Spleen (tissue), 11 donors: Measurements from ENCODE around the gene CDK19. TPM values are rescaled to one million over a fixed set of nuclear protein-coding genes. Genes with fewer than 3 reads are reported as not detected.

Source experiments
- DNase-seq: peaks from one replicate; pipeline ENCODE4 v3.0.0-alpha.2; 2020
- H3K27ac ChIP-seq, 8 donors: fragments of 200-600 bp; sonication (generic) in 7 of 8; 1 replicate in 4 of 8; 2 replicates in 4 of 8; pipeline versions ENCODE4 v1.5.0 to v1.8.0; 2016 to 2021; ENCODE audit warnings: inconsistent platforms in 4 of 8, mild to moderate bottlenecking in 4 of 8, moderate library complexity in 1 of 8
- H3K27me3 ChIP-seq, 7 donors: fragments of 200-600 bp; sonication (generic) in 6 of 7; replicated peaks in 1 of 7; 1 replicate in 4 of 7; 2 replicates in 3 of 7; pipeline versions ENCODE4 v1.5.0 to v1.8.0; 2016 to 2021; ENCODE audit warnings: inconsistent platforms in 3 of 7, mild to moderate bottlenecking in 1 of 7
- H3K36me3 ChIP-seq, 6 donors: fragments of 200-600 bp; sonication (generic) in 5 of 6; 1 replicate in 4 of 6; 2 replicates in 2 of 6; pipeline versions ENCODE4 v1.5.0 to v1.8.0; 2016 to 2021; ENCODE audit warnings: inconsistent platforms in 2 of 6
- H3K4me1 ChIP-seq, 6 donors: fragments of 200-600 bp; sonication (generic) in 5 of 6; 1 replicate in 3 of 6; 2 replicates in 3 of 6; pipeline versions ENCODE4 v1.5.0 to v1.8.0; 2016 to 2021; ENCODE audit warnings: inconsistent platforms in 3 of 6
- H3K4me3 ChIP-seq, 8 donors: fragments of 200-600 bp; sonication (generic) in 7 of 8; 1 replicate in 4 of 8; 2 replicates in 4 of 8; pipeline versions ENCODE4 v1.5.0 to v1.8.0; 2016 to 2021; ENCODE audit warnings: inconsistent platforms in 4 of 8, mild to moderate bottlenecking in 4 of 8, moderate library complexity in 2 of 8
- H3K9me3 ChIP-seq, 8 donors: fragments of 200-600 bp; sonication (generic) in 7 of 8; 1 replicate in 4 of 8; 2 replicates in 4 of 8; pipeline versions ENCODE4 v1.5.0 to v1.8.0; 2016 to 2021; ENCODE audit warnings: inconsistent platforms in 4 of 8
- CTCF ChIP-seq, 11 experiments: fragments of 200-600 bp in 7 of 11; fragments of 450-650 bp in 4 of 11; sonication (generic) in 4 of 11; IDR thresholded peaks in 8 of 11; conservative IDR thresholded peaks in 3 of 11; 1 replicate in 7 of 11; 2 replicates in 4 of 11; pipeline versions ENCODE4 v1.4.0 to v1.8.0; 2016 to 2021; ENCODE audit warnings: antibody characterized with exemption in 11 of 11, inconsistent platforms in 4 of 11, mild to moderate bottlenecking in 1 of 11
- POLR2A ChIP-seq, 3 donors: fragments of 450-650 bp; IDR thresholded peaks; one replicate each; pipeline ENCODE4 v1.5.1; 2017; ENCODE audit warnings: antibody characterized with exemption in 3 of 3, mild to moderate bottlenecking in 1 of 3
- POLR2AphosphoS5 ChIP-seq, 3 donors: sonication (generic); formaldehyde crosslinking; IDR thresholded peaks; one replicate each; pipeline ENCODE4 v1.5.1; 2017; ENCODE audit warnings: antibody characterized with exemption in 3 of 3
- WGBS, 5 donors: extraction: QIAGEN DNeasy Blood & Tissue Kit in 3 of 5; methylation state at CpG; one replicate each; pipeline versions ENCODE4 v1.1.5 to v1.1.7; 2013 to 2018; 5-methylcytosine and 5-hydroxymethylcytosine counted together
- intact Hi-C: fragments of 100-400 bp; cut with DNase I; formaldehyde crosslinking; loops from one replicate; pipeline ENCODE4 v1.15.0; 2023; ENCODE audit warnings: low total_unique reads
- polyA plus RNA-seq, 3 donors: library from polyadenylated mRNA; stranded (reverse); fragments of 200-250 nt; gene quantifications; one replicate each; pipeline ENCODE4 v1.2.1, GENCODE V29; 2013
- total RNA-seq, 7 donors: library from RNA; depleted of rRNA in 3 of 7; stranded (reverse); fragments of >200 nt in 3 of 7; fragmentation: NEBNext Ultra II Directional in 4 of 7; extraction: Animal tissue kit (Norgen Biotek cat#: 25700) in 4 of 7; gene quantifications; one replicate each; pipeline versions ENCODE4 v1.1.0 to v1.2.1, GENCODE V29; 2016 to 2021
- donor health status: healthy with polysubstance abuse.
- donor health status: DM: no; HTN: no; CAD: no; lungs with moderate emphysema.
- donor health status: DM: no; HTN: no; CAD: no.
- donor health status: Bipolar disorder and iron deficiency.
- donor health status: healthy.
- donor health status: DM: no; HTN: no; CAD: no.
- donor health status: DM: yes; HTN: yes; CAD: no.

Gene CDK19
- total and polyA plus RNA-seq, 10 donors = 7.9 to 29.8 (median 21.7) TPM

- intact Hi-C loops = no loop called here
- TF ChIP-seq CTCF (IDR thresholded peaks at IDR 0.05 in 8 of 11, conservative IDR thresholded peaks at IDR 0.05 in 3 of 11) = no peak
- no peak for TF ChIP-seq POLR2AphosphoS5 (IDR thresholded peaks at IDR 0.05)
- no peak for TF ChIP-seq POLR2A (IDR thresholded peaks at IDR 0.05)
- H3K27me3 ChIP-seq = no peaks in the 10 kb centered on the region
- no peak for DNase-seq
- H3K4me3 ChIP-seq = no peak overlapping the region
- H3K36me3 ChIP-seq = no peaks in the 10 kb centered on the region
- H3K4me1 ChIP-seq = peaks cover 0 to 38% (median 7%) of the 10 kb centered on the region in 6 donors
- peak overlapping the region in 1 of 8 donors; percentile 26 for H3K27ac ChIP-seq
- no peaks in the 10 kb centered on the region for H3K9me3 ChIP-seq
Observed at GRCh38 chr6:110822249-110822648, 7.0 kb upstream of the CDK19 start.

- DNase-seq = no peak
- no peaks in the 10 kb centered on the region for H3K36me3 ChIP-seq
- peak overlapping the region in 7 of 8 donors; percentile 92 to 99 (median 98) for H3K27ac ChIP-seq
- intact Hi-C loops = loop anchor here (1.0 to 10.0 kb wide), 3 partner anchors 60 to 138 kb away; partner anchors contain the start of gene GTF3C6
- WGBS, 5 donors = 26 to 49% (median 35%) methylated on average over 4 of the region's 4 CpGs
- TF ChIP-seq POLR2AphosphoS5 (IDR thresholded peaks at IDR 0.05) = no peak
- TF ChIP-seq CTCF (IDR thresholded peaks at IDR 0.05 in 8 of 11, conservative IDR thresholded peaks at IDR 0.05 in 3 of 11) = no peak
- TF ChIP-seq POLR2A (IDR thresholded peaks at IDR 0.05) = no peak
- peaks cover 15 to 52% (median 28%) of the 10 kb centered on the region in 6 donors for H3K4me1 ChIP-seq
- no peaks in the 10 kb centered on the region for H3K9me3 ChIP-seq
- H3K27me3 ChIP-seq = no peaks in the 10 kb centered on the region
- H3K4me3 ChIP-seq = peak overlapping the region in 3 of 8 donors; percentile 85 to 95 (median 93)
Observed at GRCh38 chr6:110816677-110817076, 1.4 kb upstream of the CDK19 start.

GRCh38 chr6:110815015-110815410, 256 bp downstream of the CDK19 start:
- TF ChIP-seq CTCF (IDR thresholded peaks at IDR 0.05 in 8 of 11, conservative IDR thresholded peaks at IDR 0.05 in 3 of 11) = no peak
- TF ChIP-seq POLR2A (IDR thresholded peaks at IDR 0.05) = peak in 1 of 3 donors; percentile 88
- intact Hi-C loops = loop anchor here (10.0 kb wide), 2 partner anchors 130 to 140 kb away; partner anchors contain the start of gene GTF3C6
- DNase-seq = no peak
- H3K27ac ChIP-seq = peak overlapping the region; percentile 92 to 99 (median 98)
- no peaks in the 10 kb centered on the region for H3K27me3 ChIP-seq
- peak overlapping the region; percentile 72 to 95 (median 84) for H3K4me3 ChIP-seq
- no peaks in the 10 kb centered on the region for H3K36me3 ChIP-seq
- H3K4me1 ChIP-seq = peaks cover 15 to 55% (median 37%) of the 10 kb centered on the region in 6 donors
- H3K9me3 ChIP-seq = no peaks in the 10 kb centered on the region
- WGBS, 5 donors = 0 to 1% (median 0%) methylated on average over 34 to 49 of the region's 49 CpGs

GRCh38 chr6:110814102-110815014, 911 bp downstream of the CDK19 start:
- peaks cover 15 to 62% (median 37%) of the 10 kb centered on the region in 6 donors for H3K4me1 ChIP-seq
- no peaks in the 10 kb centered on the region for H3K36me3 ChIP-seq
- H3K27ac ChIP-seq = peak overlapping the region; percentile 92 to 99 (median 98)
- DNase-seq = peak; percentile 95
- no peaks in the 10 kb centered on the region for H3K9me3 ChIP-seq
- peak; percentile 41 to 88 (median 81) for TF ChIP-seq POLR2AphosphoS5 (IDR thresholded peaks at IDR 0.05)
- TF ChIP-seq CTCF (IDR thresholded peaks at IDR 0.05 in 8 of 11, conservative IDR thresholded peaks at IDR 0.05 in 3 of 11) = no peak
- intact Hi-C loops = loop anchor here (10.0 kb wide), 2 partner anchors 130 to 140 kb away; partner anchors contain the start of gene GTF3C6
- no peaks in the 10 kb centered on the region for H3K27me3 ChIP-seq
- peak overlapping the region; percentile 72 to 95 (median 84) for H3K4me3 ChIP-seq
- 0 to 1% (median 1%) methylated on average over 40 to 86 of the region's 86 CpGs for WGBS, 5 donors
